ENCODE results near the gene TMEM236. TPM values are rescaled to one million over a fixed set of nuclear protein-coding genes. Genes with fewer than 3 reads are reported as not detected.

Gene TMEM236
- total and polyA plus RNA-seq, 9 of the 15 experiments (the other 6 are each of a cell fraction or from before 2014, with no cell fraction given): 0.04 to 0.13 (median 0.04) TPM; not detected in 4

DNA sequence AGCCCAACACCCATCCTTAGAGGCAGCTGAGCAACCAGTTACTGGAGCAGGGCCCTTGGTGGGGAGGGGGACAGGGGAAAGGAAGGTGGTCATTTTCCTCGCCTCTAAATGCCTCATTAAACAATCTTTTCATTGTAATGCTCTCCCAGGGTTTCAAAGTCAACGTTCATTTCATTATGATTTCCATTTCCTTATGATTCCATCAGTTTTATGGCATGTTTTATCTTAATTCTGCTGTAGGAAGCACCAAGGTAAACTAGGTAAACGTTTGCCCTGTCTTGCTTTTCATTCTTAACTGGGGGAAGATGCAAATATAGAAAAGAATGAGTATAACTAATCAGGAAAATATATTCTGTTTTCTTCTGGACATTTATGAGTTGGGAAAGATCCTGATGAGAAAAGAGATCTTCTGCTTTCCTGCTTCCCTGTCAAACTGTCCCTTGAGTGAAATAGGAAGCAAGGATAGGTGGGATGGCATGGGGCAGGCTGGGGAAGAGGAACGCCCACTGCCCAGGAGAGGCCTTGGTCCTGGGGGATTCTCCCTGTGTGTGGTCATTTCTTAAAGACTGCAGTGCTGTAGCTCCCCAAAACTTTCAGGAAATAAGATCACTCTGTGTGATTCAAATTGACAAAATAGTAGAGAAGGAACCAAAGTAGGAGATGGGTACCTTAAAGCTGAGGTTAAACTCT, 20.5 kb upstream of the TMEM236 start (continued):
- TF ChIP-seq NONO (IDR thresholded peaks at IDR 0.05; ENCODE audit: low read depth in 2 of 2, low read length in 1 of 2): no peak
- TF ChIP-seq ELF4 (CRISPR knock-in tag; IDR thresholded peaks at IDR 0.05): no peak

DNA sequence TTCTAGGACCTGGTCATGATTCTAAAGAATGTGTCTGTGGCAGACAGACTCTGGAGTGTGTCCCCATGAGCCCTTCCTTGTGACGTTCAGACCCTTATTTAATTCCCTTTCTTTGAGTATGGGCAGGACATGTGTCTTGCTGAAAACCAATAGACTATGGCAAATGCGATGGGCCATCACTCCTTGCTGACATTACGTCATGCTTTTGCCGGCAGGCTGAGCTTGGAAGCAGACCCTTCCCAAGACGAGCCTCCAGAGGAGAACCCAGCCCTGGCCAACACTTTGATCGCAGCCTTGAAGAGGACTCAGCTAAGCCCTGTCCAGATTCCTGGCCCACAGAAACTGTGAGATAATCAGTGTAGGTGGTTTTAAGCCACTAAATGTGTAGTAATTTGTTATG, 18.4 kb upstream of the TMEM236 start:
- no peak for DNase-seq (ENCODE audit: extremely low read depth in 1 of 4, low spot score in 3 of 4)
- H3K27ac ChIP-seq (ENCODE audit: extremely low read depth, low read depth, low read length): no peak overlapping the region
- no peak for ATAC-seq
- intact Hi-C loops (cut with micrococcal nuclease) (loop anchor here (10.0 kb wide), 1 partner anchor 141 kb away; no protein-coding TSS in a partner anchor), in situ Hi-C loops (cut with MboI) (loop anchor here (10.0 to 25.0 kb wide), 2 partner anchors 449 to 896 kb away; no protein-coding TSS in a partner anchor)
- H3K79me2 ChIP-seq (ENCODE audit: control insufficient read depth, insufficient read depth, low read length): no peaks in the 10 kb centered on the region
- no peak overlapping the region for H3K4me2 ChIP-seq (ENCODE audit: insufficient read depth, low read length)
- POLR2A ChIA-PET: no interaction called here
- H3K4me1 ChIP-seq (replicated peaks in 1 of 2; ENCODE audit: control insufficient read depth in 2 of 2, insufficient read depth in 2 of 2, low read length in 2 of 2): no peaks in the 10 kb centered on the region; a peak in 2 of 5 replicates
- TF ChIP-seq SRSF1 (IDR thresholded peaks at IDR 0.05; ENCODE audit: low read depth, low read length): no peak
- TF ChIP-seq POLR3A (IDR thresholded peaks at IDR 0.05; ENCODE audit: borderline replicate concordance, extremely low read depth, insufficient read depth, insufficient read length): no peak
- TF ChIP-seq ZNF212 (CRISPR knock-in tag; IDR thresholded peaks at IDR 0.05): no peak
- no peak for TF ChIP-seq HDAC6 (IDR thresholded peaks at IDR 0.05; ENCODE audit: low read depth, low read length)
- TF ChIP-seq ZBTB7A (IDR thresholded peaks at IDR 0.05; ENCODE audit: borderline replicate concordance, control insufficient read depth, low read depth, low read length): no peak
- no peak for TF ChIP-seq MEF2A (IDR thresholded peaks at IDR 0.05; ENCODE audit: control insufficient read depth, low read depth, low read length)
- no peak for TF ChIP-seq NFE2L1 (tag; IDR thresholded peaks at IDR 0.05; ENCODE audit: borderline replicate concordance, low read depth)
- no peaks in the 10 kb centered on the region for H3K27me3 ChIP-seq (ENCODE audit: control insufficient read depth in 2 of 2, insufficient read depth in 2 of 2, low read length in 2 of 2)
- CTCF ChIA-PET (ENCODE audit: low intra/inter-chr PET ratio): no interaction called here
- H3K36me3 ChIP-seq (ENCODE audit: control insufficient read depth, insufficient read depth, low read length): no peaks in the 10 kb centered on the region
- H4K20me1 ChIP-seq (replicated peaks; ENCODE audit: control insufficient read depth, insufficient read depth, low read length): no peaks in the 10 kb centered on the region
- no peak overlapping the region for H2AFZ ChIP-seq (ENCODE audit: low read depth, low read length)
- FAIRE-seq: no peak
- BruUV-seq (replicated peaks): no TSS peak
- no peaks in the 10 kb centered on the region for H3K9me1 ChIP-seq (ENCODE audit: control insufficient read depth, insufficient read depth, low read length)
- H3K9me3 ChIP-seq (replicated peaks; ENCODE audit: control insufficient read depth, insufficient read depth, low read depth, low read length): no peaks in the 10 kb centered on the region
- H3K4me3 ChIP-seq: no peak overlapping the region
- WGBS (ENCODE audit: insufficient coverage, low coverage, missing lambda C conversion rate): 86% methylated on average over 6 of the region's 6 CpGs
- no peak overlapping the region for H3K9ac ChIP-seq (ENCODE audit: insufficient read depth in 1 of 2, low read depth in 2 of 2, low read length in 2 of 2)
